ENCODE measurements around the gene CA5A.
"Not testable (repeated sequence)": the region's sequence is repeated elsewhere in the genome, so short reads cannot be mapped to it uniquely, and the experiment has no call there.

The CA5A gene

GRCh38 chr16:87946596-87947347, 10.4 kb upstream of the CA5A start:
- no peak for DNase-seq

DNA sequence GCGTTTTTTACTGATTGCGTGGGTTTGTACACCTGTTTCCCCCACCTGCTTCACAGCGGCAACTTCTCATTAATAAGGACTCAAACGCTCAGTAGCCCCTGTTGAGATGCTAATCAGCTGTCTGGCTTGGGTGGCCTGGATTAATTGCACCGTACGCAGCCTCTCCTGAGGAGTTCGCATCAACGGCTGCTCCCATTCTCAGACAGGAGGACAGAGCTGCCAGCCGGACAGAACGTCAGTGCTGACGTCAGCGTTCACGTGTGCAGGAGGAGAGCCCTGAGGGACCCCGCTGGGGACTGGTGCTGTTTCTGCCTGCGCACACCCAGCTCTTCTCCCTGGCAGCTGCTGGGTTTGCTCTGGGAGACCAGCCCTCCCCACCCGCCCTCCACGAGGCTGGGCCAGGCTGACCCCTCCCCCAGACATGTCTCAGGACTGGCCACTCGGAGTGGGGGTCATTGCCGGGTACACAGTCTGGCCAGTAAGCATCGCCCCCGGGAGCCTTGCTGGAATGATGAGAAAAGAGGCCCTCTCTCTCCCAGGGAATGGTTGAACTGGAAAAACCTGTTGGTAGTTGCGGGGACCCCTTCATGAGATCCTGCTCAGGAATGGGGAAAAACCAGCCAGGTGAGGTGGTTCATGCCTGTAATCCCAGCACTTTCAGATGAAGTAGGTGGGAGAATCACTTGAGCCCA, 9.2 kb upstream of the CA5A start:
- DNase-seq, result peak; percentile 10

DNA sequence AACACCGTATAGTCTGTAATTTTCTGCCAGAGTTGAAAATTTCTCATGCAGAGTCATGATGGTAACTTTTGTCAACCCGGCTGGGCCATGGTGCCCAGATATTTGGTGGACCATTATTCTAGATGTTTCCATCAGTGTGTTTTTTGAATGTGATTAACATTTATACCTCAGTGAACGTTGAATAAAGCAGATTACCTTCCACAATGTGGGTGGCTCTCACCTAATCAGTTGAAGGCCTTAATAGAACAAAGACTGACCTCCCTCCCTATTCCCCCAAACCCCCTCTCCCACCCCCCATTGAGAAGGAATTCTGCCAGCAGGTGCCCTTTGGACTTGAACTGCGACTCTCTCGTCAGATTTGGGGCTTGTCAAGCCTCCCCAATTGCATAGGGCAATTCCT, 6.4 kb upstream of the CA5A start:
- no peak for DNase-seq

- DNase-seq, result no peak
These were observed 3.5 kb upstream of the CA5A start for GRCh38 chr16:87939562-87940423.

DNA sequence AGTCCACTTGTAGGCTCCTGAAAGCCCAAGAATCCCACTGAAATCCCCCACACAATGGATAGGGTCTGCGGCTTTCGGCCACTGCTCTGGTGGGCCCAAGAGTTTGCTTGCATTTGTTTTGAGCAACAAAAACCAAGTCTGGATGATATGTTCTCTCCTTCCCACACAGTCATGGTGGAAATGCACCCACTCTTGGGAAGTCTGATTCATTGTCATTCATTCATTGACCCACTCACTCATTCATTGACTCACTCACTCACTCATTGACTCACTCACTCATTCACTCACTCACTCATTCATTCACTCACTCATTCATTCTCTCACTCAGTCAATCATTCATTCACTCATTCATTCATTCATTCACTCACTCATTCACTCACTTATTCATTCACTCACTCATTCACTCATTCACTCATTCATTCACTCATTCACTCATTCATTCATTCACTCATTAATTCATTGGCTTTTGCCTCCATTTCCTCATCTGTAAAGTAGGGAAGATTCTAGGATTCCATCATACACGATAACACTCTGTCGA, 2.2 kb upstream of the CA5A start:
- DNase-seq, result no peak

DNA sequence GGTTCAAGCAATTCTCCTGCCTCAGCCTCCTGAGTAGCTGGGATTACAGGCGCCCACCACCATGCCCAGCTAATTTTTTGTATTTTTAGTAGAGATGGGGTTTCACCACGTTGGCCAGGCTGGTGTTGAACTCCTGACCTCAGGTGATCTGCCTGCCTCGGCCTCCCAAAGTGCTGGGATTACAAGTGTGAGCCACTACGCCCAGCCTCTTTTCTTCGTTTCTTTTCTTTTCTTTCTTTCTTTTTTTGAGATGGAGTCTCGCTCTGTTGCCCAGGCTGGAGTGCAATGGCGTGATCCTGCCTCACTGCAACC, 858 bp upstream of the CA5A start:
- DNase-seq, result not testable (repeated sequence)

GRCh38 chr16:87936016-87936374, 334 bp downstream of the CA5A start:
- DNase-seq, result not testable (repeated sequence)

GRCh38 chr16:87934752-87935425, 1.4 kb downstream of the CA5A start:
- not testable (repeated sequence) for DNase-seq

DNA sequence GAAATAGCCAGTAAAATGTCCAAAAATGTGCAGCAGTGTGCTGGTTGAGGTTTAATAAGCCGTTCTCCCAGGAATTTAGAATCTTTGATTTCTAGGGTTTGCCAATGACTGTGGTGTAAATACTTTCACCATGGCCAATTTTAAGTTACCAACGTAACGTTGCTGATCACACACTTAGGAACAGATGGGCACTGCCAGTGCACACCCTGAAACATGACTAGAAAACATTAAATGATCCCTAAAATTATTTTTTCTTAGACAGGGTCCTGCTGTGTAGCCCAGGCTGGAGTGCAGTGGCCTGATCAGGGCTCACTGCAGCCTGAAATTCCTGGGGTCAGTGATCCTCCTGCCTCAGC, 3.2 kb downstream of the CA5A start:
- DNase-seq, result no peak

- not testable (repeated sequence) for DNase-seq
These were observed 3.7 kb downstream of the CA5A start for GRCh38 chr16:87932475-87933139.

DNA sequence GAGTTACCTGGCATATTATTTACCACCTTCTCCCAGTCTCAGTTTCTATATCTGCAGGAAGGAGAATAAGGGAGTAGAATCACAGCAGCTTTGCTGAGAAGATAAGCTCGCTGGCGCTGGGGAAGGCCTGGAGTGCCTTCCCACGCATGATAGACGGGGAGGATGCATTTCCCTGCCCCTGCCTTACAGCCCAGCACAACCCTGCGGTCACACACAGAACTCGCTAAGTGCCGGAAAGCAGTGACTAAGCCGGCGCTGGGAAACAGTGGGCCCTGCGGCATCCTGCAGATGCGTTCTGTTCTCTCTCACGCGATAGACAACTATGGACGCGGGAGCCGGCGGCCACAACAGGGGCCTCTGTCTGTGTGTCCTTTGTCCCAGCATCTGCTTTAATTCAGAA, 4.8 kb downstream of the CA5A start:
- DNase-seq, result no peak

DNA sequence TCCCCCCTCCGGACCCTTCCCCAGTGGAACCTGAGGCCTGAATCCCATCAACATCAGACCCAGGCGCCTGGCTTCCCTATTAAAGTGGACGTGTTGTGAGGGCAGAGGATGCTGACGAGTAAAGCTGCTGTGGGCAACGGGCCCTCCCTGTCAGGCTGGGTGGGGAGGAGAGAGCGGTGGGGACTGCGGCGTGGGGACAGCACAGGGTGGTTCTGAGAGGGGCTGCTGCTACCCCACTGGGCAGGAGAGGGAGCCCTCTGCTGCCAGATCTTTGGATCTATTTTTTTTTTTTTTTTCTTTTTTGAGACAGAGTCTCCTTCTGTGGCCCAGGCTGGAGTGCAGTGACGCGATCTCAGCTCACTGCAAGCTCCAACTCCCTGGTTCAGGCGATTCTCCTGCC, 5.9 kb downstream of the CA5A start:
- DNase-seq, result no peak

GRCh38 chr16:87929986-87930385, 6.3 kb downstream of the CA5A start:
- no peak for DNase-seq

GRCh38 chr16:87927195-87927562, 9.2 kb downstream of the CA5A start:
- DNase-seq, result no peak

- DNase-seq, result no peak
These were observed 9.8 kb downstream of the CA5A start for GRCh38 chr16:87926246-87927194.

- no peak for DNase-seq
These were observed 11.3 kb downstream of the CA5A start for GRCh38 chr16:87924811-87925670.

- no peak for DNase-seq
These were observed 12.1 kb downstream of the CA5A start for GRCh38 chr16:87924041-87924810.

DNA sequence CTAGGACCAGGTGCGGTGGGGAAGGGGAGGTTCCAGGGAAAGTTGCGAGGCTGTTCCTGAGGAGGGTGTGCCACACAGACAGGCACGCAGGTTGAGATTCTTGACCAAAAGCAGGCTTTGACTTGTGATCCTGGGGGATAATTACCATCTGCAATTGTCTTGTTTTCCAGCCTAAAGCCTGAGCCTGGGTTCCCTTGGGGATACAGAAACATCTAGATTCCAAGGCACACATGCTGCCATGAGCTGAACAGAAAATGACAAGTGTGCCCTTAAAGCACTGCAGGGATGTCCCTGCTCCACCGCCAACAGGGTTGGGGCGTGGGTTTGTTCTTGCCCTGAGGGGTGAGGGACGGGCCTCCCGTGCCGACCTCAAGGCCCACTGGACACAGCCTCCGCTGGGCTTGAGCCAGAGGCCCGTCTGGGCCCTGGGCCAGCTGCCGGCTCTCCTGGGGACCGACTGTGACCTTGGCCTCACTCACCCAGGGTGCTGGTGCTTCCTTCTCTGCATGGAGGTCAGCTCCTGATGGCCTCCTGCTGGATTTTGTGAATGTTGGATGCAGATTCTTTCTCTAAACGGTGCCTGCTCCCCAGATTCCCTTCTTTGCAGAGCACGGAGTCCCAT, 14.0 kb downstream of the CA5A start:
- DNase-seq, result no peak

- DNase-seq, result no peak
These were observed 15.0 kb downstream of the CA5A start for GRCh38 chr16:87921236-87921773.
